ENCODE measurements around the gene PAPLN.
"Not testable (repeated sequence)": the region's sequence is repeated elsewhere in the genome, so short reads cannot be mapped to it uniquely, and the experiment has no call there.

The PAPLN gene

DNA sequence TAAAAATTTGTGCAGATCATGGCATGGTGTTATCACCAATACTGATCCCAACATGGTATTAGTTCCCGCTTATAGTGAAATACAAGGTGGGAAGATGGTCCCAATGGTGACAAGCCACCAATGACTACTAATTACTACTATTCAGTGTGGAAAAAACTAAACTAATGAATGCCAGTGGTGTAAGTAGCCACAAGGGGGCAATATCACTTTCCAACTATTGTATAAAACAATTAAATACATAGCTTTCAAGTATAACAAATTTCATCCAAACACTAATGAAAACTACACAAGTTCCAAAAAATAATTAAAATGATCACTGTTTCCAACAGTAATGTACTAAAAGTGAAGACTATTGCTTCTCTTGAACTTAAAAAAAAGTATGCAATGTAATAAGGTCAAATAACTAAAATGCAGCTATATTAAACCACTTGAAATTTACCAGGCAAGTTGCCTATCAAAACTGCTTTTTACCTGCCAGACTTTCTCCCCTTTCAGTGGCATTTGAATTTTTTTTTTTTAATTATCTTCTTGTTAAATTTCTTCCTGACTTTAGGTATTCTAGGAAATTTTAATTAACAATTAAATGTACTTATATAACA is 58.0 kb downstream of the PAPLN start:
- DNase-seq: peak; percentile 37

DNA sequence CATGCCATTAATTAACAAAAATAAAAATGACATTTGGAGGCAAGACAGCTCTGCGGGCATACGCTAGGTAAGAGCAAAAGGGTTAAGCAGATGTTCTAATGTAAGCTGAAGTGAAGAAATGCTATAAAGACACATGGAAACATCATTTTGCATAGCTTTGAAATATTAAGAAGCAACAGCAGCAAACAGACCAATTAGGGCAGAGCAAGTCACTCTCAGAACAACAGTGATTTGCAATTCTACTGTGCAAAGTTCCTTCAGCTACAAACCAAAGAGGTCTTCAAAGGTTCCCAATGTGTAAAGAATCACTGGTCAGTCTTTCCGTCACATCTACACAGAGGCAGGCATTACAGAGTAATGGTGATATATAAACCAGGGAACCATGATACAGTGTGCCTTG is 68.2 kb downstream of the PAPLN start:
- no peak for DNase-seq

DNA sequence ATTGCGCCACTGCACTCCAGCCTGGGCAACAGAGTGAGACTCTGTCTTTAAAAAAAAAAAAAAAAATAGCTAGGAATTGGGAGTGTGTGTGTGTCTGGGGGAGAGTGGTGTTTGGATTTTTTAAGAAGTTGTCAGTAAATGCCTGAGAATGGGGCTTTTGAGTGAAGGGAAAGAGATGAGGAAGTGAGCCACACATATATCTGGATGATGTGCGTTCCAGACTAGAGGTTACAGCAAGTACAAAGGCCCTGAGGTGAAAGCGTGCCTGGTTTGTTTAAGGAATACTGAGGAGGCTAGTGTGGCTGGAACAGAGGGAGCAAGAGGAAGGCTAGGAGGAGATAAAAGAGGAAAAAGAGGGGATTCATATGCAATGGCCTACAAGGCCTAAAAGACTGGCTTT is 70.0 kb downstream of the PAPLN start:
- no peak for DNase-seq

DNA sequence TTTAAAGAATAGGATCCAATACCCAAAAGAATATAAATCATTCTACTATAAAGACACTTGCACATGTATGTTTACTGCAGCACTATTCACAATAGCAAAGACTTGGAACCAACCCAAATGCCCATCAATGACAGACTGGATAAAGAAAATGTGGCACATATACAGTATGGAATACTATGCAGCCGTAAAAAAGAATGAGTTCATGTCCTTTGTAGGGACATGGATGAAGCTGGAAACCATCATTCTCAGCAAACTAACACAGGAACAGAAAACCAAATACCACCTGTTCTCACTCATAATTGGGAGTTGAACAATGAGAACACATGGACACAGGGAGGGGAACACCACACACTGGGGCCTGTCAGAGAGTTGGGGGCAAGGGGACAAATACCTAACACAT is 71.9 kb downstream of the PAPLN start:
- not testable (repeated sequence) for DNase-seq

DNA sequence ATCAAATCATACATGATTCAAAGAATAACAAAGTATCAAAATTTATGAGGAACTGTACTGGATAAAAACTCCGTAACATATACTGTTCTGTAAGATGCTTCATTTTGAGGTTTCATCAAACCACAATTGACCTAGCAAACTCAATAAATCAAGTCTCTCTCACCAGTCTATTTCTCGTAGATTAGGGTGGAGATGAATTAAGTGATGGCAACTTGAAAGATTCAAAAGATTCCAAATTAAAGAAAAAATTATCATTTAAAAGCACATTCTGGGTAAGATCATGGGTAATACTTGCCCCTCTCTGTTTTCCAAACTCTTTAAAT is 74.4 kb downstream of the PAPLN start:
- DNase-seq: no peak

DNA sequence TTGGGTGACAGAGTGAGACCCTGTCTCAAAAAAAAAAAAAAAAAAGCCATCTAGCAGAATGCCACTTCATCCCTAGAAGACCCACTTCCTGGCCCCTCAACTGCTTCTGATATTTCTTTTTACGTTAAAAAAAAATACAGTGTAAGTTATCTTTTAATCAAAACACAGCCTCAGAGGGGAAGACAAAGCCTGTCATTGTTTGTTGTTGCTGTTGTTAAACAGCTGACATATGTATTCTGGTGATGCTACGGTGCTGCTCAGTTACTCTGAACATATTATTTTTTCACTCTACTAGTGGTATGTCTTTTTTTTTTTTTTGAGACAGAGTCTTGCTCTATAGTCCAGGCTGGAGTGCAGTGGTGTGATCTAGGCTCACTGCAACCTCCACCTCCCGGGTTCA is 75.4 kb downstream of the PAPLN start:
- DNase-seq: no peak

DNA sequence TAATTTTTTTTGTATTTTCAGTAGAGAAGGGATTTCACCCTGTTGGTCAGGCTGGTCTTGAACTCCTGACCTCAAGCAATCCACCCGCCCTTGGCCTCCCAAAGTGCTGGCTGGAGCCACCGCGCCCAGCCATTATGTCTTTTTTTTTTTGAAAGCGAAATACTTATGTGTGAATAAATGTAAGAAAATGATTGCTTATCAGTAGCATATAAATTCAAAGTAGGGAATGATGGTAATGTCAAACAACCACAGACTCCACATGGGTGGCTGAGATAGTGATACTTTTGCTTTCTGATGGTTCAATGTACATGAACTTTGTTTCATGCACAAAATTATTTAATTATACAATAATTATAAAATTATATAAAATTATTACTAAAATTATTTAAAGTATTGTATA is 75.8 kb downstream of the PAPLN start:
- DNase-seq: no peak

DNA sequence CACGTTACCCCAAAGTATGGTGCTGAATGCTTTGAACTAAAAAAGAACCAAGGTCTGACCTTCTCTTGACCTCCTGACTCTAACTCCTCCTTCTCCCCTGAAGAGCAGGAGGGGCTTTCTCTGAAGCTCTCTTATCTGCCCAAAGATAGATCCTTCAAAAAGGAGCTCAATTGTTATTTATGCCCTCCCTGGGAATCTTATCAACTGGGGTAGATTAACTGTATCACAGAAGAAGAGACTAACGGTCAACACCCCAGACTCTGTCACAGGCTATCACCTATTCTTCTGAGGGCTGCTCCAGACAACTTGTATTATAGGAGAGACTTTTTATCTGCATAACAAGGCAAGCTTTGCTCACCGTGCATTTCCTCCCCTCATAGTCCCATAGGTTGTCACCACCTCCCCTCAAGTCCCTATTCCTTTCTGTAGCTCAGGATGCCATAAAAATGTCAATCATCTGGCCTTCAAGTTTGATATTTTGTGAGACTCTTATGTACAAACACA is 86.6 kb downstream of the PAPLN start:
- no peak for DNase-seq
